Ramos (cell line): ENCODE measurements around the gene ADAMTS2.

Experiments used
- in situ Hi-C: fragments of 300-500 bp; cut with MboI; formaldehyde crosslinking; loops from one replicate; pipeline ENCODE4 v1.14.3; 2022; ENCODE audit warnings: low sequenced_read_pairs; ENCODE audit not compliant: unreplicated experiment

ADAMTS2 gene

DNA sequence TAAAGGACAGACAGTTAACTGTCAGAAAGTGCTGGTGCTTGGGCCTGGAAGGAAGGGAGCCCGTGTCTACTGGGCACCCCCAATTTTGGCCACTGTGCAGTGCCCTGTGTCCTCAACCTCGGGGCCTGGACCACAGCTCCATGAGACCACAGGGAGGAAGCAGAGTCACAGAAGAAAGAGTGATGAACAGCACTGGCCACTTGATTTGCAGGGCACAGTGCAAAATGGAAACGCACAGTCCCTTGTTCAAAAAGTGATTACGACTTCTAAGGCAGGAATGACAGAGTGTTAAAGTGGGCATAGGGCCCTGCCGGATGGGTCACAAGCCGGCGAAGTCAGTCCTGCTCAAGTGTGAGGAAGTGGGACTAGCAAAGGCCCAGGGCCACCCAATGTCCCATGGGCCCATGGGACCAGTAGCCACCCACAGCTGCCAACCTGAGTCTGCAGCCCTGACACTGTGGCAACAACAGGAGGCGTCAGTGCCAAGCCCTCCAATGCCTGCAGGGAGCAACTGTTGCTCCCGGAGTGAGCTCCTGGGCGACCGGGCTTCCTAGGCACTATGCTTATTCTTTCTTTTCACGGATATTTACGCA is 85.4 kb downstream of the ADAMTS2 start:
- in situ Hi-C loops = no loop called here

DNA sequence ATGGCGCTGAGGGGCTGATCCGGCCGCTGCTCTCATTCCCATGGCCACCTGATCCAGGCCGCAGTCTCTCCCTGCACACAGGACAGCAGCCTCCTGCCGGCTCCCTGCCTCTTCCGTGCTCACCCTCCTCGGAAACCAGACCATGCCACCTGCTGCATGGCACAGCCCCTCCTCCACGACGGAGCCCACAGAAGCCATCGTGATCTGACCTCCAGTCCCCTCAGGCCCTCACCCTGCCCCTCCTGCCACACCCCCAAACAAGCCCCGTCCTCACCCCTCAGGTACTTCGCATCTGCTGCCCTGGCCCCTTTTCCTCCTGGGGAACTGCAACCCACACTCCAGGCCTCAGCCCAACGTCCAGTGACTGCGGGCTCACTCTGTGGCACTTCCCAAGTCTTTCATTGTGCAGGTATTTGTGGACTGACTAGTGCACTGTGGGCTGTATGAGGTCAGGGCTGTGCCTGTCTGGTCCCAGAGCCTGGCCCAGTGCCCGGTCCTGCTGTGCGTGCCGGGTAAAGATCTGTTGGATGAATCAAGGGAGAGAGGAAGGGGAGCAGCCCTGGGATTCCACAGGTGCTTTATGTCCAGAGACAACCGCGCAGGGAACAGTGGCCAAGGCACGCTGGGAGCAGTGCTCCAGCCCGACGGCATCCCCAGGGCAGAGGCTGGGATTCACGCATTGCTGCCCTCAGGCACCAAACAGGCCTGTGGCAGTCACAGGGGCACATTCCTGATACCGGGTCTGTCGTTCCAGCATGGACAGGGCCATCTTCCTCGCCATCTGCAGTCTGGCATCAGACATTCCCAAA is 86.1 kb downstream of the ADAMTS2 start:
- in situ Hi-C loops = no loop called here

DNA sequence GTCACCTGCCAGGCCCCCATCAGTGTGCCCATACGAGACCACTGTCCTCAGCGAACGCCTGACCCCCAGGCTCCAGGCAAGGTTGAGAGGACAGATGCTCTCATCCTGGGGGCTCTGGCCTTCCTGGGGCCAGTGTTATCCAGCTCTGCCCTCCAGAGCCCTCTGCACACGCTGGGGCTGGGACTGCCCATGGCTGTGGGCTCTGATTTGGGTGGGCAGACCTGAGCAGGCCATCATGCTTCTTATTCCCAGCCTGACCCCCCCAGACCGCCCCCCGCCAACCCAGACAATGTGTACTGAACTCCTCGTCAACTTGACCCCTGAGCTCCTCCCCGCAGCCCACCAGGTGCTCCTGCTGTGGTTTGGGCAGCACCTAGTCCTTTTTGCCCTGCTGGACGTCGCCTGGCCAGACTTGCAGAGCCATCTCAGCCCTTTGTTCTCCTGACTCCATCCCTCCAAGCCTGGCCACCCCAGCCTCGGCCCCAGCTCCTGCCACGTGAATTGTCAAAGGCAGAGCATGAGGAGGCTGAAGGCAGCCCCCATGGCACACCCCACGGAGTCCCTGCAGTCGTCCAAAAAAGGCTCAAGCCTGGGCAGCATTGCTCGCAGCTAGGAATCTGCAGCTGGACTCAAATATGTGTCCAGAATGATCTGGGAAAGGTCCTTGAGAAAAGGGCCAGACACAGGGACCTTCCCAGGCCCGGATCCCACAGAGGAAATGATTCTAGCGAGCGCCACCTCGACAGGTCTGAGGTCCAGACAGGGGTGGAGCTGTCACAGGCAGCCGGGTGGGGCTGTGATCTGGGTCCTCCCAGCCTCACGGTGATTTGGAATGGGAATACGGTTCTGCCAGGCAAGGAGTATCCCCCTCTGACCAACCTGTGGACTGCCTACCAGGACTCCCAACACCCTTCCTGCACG is 87.0 kb downstream of the ADAMTS2 start:
- in situ Hi-C loops = no loop called here

DNA sequence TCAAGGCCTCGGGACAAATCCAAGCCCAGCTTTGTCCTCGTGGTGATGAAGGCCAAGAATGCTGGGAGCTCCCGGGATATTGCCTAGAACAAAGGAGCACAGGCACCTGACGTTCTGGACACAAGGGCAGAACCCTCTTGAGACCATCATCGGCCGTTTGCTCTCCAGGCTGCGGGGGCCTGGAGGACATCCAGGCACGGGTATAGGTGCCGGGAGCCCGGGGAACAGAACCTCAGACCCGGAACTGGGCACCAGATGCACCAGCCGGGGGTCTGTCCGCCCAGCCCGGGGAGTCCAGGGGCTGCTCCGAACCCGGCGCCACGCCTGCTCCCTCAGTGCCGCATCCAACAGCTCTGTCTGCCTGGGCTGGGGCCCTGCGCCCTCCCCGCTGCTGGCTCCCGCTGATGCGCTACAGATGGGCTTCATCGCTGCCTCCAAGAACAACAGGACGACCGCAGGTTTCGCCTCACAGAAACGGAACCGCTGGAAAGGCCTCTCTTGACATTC is 88.0 kb downstream of the ADAMTS2 start:
- in situ Hi-C loops = no loop called here

DNA sequence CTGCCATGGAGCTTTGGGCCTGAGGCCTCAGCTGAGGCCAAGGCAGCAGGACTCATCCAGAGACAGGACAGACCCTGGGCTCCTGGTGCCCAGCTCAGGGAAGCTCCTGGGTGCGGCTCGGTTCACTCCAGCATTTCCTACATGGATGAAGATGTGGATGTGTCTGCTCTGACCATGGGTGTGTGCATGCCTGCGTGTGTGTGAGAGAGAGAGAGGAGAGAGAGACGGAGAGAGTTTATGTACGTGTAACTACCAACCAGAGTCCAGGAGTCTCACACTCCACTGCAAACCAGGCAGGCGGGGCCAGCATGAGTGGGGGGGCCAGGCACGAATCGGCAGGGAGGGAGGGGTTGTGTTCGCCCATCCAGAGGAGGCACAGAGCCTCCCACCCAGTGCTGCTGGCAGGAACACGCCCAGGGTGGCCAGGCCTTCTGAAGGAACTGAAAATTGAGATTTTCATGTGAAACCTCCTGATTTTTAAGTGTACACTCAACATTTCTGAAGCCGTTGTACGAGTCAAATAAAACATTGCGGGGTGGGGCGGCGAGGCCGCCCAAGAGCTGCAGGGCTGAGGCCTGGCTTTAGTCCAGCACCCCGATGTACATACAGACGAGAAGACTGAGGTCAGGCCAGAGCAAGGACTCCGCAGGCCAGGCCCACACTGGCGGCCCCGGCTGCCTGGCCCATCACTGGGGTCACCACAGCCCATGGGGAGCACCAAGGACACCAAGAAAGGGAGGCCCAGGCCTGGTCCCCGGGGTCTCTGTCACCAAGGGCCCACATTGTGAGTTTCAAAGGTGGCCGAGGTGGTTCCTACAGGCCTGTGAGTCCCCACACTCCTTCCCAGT is 88.7 kb downstream of the ADAMTS2 start:
- in situ Hi-C loops = no loop called here

DNA sequence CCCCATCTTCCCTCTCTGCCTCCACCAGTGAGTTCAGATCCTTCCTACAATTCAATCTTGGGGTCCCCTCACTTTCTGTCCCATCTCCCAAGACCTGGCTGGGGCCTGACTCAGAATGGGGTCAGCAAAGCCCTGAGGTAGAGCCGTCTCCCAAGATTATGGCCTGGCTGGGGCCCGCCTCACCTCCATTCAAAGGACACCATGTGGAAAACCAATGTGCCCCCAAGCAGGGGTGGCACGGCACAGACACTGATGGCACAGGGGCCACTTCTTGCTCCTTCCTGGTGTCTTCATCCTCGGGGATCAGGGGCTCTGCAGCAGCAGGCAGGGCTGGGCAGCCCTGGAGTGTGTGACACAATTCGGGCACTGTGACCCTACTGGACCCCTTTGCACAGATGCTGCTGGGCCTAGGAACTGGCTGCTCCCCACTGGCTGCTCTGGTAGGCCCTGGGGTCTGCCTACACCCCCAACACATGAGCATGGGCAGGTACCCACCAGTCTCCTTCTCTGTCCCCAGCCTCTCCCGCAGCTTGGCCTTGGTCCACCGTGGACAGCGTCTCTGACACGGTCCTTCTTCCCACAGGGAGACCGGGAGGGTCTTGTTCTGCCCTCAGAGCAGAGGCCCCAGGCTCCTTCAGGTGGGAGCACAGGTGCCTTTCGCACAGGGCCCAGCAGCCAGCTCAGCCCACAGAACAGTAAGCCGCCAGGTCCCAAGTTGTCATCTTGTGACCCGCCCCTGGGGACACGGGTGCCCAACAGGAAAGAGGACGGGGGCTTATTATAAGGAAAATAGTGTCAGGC is 89.5 kb downstream of the ADAMTS2 start:
- in situ Hi-C loops = no loop called here

DNA sequence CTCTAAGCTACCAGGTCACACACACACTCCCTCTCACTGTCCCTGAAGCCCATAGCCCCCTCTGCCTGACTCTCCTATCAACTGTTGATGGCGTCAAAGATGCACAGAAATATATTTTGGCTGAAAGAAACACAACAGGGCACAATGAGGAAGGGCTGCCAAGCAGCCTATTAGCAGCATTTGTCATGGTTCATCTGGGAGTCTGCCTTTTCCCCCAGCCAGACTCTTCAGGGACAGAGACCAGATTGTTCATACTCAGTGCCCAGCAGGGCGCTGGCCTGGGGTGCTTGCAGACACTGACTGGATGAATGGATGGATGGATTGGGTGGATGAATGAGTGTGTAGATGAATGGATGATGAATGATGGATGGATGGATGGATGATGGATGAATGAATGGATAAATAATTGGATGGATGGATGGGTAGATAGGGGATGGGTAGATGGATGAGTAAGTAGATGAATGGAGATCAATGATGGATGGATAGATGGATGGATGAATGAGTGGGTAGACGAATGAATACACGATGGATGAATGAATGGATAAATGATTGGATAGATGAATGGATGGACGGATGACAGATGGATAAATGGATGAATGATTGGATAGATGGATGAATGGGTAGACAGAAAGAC is 90.5 kb downstream of the ADAMTS2 start:
- in situ Hi-C loops = no loop called here

DNA sequence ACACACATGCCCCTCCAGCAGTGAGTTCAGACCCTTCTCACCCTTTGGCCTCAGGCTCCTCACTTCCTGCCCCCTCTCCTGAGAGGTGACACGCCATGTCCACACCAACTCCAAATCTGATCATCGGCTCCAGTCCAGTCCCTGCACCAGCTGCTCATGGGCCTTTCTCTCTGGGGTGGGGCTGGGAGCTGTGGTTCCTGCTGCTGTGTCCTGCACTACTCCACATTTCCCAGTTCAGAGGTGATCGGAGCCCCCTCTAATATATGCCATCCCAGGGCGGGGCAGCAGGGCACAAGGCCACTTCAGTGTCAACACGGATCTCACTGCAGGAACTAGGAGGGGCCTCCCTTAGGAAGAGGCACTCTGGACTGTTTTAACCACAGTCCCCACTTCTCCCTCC is 91.5 kb downstream of the ADAMTS2 start:
- in situ Hi-C loops = no loop called here

DNA sequence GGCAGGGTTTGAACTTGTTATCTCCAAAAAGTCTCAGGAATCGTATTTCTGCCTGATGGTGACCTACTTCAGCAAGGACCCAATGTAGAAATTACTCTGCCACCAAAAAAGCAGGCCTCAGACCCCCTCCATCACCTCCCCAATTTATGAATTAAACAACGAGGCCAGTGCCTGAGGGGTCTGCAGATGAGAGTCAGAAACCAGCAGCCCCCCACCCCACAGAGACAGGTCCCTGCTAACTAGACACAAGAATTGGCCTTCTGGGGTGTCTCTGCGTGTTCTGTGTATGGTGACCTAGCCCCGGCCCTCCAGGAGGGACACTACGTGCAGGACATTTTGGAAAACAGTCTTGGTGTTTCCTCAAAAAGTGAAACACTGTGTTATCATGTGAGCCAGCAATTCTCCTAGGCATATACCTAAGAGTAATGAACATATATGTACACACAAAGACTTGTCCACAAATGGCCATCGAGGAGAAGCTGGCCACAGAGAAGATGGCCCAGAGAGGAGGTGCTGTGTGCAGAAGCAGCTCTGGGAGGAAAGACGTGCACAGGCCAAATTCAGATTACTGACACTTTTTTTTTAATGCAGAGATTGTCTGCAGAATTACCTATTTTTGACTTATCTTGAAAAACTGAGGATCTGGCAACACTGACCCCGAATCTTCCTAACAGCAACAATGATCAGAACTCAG is 93.8 kb downstream of the ADAMTS2 start:
- in situ Hi-C loops = no loop called here

DNA sequence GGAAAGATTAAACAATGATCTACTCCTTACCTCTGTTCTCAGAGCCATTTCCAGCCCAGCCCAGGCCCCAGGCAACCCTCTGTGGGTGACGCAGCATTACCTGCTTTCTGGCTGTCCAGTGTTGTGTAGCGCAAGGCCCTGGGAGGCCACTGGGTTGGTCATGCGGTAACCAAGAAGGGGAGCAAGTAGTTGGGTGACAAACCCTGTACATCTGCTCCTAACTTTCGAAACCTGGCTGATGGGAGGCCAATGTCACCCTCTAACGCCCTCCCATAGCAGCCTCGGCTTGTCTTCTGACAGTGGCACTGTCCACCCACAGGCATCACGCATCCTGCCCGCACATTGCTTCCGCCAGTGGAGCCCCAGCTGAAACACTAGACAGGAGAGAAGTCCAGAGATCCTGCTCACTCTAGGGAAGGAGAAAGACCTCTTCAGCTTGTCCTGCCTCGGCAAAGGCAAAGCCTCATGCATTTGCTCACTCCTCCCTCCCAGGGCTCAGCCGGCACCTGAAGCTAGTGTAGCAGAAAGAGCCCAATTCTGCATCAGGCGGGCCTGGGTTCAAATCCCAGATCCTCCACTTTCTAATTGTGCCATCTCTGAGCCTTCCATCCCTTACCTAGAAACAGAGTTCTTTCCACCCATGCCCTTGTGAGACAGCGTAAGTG is 94.6 kb downstream of the ADAMTS2 start:
- in situ Hi-C loops = no loop called here

DNA sequence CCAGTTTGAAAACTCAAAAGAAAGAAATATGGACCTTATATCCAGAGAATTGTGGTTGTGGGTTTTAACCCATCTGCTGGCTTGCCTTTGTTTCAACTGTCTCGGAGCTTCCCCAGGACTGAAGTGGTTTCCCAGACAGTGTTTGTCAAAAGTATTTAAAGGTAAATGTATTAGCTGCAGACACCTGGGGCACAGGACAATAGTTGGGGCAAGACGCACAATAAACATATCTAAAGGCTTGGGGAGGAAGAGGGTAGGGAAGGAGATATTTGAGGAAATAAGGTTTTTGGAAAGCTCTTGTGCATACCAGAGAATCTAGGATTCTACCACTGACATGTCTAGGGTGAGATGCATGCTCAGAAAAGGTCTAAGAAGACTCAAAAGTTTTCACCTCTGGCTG is 99.0 kb downstream of the ADAMTS2 start:
- in situ Hi-C loops = no loop called here

DNA sequence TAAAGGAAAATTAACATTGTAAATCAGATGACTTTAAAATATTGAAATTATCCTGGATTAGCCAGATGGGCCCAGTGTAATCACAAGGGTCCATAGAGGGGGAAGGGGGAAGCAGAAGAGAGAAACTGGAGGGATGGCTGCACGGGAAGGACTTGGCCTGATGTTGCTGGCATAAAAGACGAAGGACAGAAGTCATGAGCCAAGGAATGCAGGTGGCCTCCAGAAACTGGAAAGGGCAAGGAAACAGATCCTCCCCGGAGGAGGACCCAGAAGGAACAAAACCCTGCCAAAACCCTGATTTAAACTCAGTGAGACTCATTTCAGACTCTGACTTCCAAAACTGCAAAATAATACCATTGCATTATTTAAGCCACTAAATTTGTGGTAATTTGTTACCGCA is 100.2 kb downstream of the ADAMTS2 start:
- in situ Hi-C loops = no loop called here

DNA sequence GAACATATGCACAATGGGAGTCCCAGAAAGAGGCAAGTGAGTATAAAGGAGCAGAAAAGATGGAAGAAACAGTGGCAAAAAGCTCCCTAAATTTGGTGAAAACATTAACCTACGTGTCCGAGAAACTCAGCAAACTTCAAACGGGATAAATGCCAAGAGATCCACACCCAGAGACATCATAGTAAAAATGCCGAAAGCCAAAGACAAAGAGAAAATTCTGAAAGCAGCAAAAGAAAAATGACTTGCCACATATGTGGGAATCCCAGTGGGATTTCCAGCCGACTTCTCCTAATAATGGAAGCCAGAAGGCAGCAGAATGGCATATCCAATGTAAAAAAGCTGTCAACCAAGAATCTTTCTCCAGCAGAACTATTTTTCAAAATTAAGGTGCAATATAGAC is 101.2 kb downstream of the ADAMTS2 start:
- in situ Hi-C loops = no loop called here

DNA sequence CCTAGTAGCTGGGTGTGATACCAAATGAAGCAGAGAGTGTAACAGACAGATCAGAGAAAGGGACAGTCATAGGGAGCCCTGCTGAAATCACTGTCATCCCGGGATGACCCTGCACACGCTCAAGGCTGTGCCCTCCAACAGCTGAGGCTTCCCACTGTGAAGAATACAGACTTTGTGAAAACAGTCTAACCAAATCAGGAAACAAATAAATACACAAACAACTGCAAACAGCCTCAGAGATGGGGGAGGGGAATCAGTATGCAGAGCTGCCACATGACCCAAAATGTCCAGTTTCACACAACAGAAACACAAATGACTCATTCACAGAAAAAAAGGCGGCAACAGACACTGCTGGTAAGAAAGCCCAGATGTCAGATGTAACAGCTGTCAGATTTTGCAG is 101.9 kb downstream of the ADAMTS2 start:
- in situ Hi-C loops = no loop called here

DNA sequence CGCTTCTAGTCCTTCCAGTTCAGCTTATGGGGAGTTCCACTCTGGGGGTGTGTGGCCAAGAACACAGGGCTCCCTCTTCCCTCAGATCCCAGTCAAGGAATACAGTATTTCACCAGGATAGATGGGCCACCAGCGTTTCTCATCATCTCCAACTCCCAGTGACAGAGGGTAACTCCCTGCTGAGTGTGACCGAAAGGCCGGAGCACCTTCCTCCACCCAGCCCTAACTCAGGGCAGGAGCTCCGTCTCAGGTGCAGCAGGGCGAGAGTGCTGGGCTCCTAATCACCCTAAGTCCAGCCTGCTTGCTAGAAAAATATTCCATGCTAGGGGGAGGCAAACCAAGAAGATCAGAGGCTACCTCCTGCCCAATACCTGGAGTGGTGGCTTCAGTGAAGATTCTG is 102.6 kb downstream of the ADAMTS2 start:
- in situ Hi-C loops = no loop called here

DNA sequence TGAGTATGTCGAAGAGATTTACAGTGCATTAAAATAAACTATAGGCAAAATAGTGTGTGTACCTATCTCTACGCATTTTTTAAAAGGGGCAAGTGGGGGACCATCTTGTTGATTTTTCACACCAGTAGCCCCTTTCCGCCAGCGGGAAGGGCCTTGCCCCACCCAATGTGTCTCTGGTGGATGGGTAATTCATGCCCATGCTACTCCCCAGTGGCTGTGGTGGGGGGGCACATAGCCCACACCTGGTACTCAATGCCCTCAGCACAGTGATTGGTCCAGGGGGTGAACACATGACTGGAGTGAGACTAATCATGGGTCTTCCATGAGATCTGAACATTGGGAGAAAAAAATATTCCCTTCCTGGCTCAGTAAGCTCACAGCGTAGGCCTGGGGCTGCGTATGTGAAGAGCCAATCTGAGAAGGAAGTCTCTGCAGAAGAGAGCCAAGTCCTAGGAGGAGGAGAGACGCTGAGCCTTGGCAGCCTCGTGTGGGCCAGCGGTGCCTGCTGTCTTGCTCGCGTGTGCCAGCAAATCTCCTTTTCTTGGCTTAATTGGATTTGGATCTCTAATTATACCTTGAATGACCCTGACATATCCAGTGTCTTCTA is 103.4 kb downstream of the ADAMTS2 start:
- in situ Hi-C loops = no loop called here

DNA sequence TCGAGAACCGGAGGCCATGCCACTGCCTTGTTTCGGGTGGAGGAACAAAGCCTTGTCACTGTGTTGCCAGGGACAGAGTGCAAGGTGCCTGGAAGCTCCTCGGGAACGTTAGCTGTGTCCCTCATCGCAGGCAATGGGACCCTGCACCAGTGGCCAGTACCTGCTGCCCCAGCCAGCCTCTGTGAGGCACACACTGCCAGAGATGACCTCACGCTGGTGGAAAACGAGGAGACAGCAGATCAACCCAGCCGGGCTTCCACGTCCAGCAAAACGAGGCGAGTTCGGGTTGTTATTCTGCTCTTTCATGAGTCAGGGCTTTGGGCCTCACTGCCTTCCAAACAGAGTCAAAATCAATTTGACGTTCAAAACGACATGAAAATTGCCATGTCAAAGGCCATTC is 104.1 kb downstream of the ADAMTS2 start:
- in situ Hi-C loops = no loop called here
